Left lung (tissue), 10 donors: ENCODE data around the gene GDF10. TPM values are rescaled to one million over a fixed set of nuclear protein-coding genes. Genes with fewer than 3 reads are reported as not detected.

Experiments used
- ATAC-seq: fragments of 200-7000 bp; cut with Tn5 transposase; one replicate; pipeline ENCODE4 v1.9.1; 2020; ENCODE audit warnings: moderate library complexity
- DNase-seq, 4 donors: peaks; one replicate each; pipeline ENCODE4 v3.0.0-alpha.2; 2013 to 2020
- H3K27ac ChIP-seq, 2 donors: fragments of 200-600 bp; sonication (generic) in 1 of 2; one replicate each; pipeline versions ENCODE4 v1.5.0 to v1.8.0; 2020 to 2021
- H3K27me3 ChIP-seq, 2 donors: fragments of 200-600 bp; sonication (generic) in 1 of 2; one replicate each; pipeline versions ENCODE4 v1.5.0 to v1.8.0; 2020 to 2021
- H3K36me3 ChIP-seq, 2 donors: fragments of 200-600 bp; sonication (generic) in 1 of 2; one replicate each; pipeline versions ENCODE4 v1.5.0 to v1.8.0; 2020 to 2021
- H3K4me1 ChIP-seq, 2 donors: fragments of 200-600 bp; one replicate each; pipeline ENCODE4 v1.8.0; 2021
- H3K4me3 ChIP-seq, 2 donors: fragments of 200-600 bp; sonication (generic) in 1 of 2; one replicate each; pipeline versions ENCODE4 v1.5.0 to v1.8.0; 2020 to 2021; ENCODE audit warnings: mild to moderate bottlenecking in 1 of 2
- H3K9me3 ChIP-seq, 2 donors: fragments of 200-600 bp; sonication (generic) in 1 of 2; one replicate each; pipeline versions ENCODE4 v1.5.0 to v1.8.0; 2020 to 2021
- CTCF ChIP-seq, 2 donors: fragments of 200-600 bp; sonication (generic) in 1 of 2; IDR thresholded peaks; one replicate each; pipeline versions ENCODE4 v1.5.0 to v1.8.0; 2021; ENCODE audit warnings: antibody characterized with exemption in 2 of 2
- intact Hi-C, 2 donors: fragments of 100-400 bp; cut with DNase I; formaldehyde crosslinking; loops; one replicate each; pipeline versions ENCODE4 v1.11.2 to v1.14.2; 2022
- polyA plus RNA-seq, 6 donors: library from polyadenylated mRNA; unstranded; fragments of 120-200 nt; gene quantifications; one replicate each; pipeline ENCODE4 v1.2.1, GENCODE V29; 2013; ENCODE audit not compliant: insufficient read length in 6 of 6
- total RNA-seq, 2 donors: library from RNA; stranded (reverse); fragmentation: NEBNext Ultra II Directional; extraction: Animal tissue kit (Norgen Biotek cat#: 25700); gene quantifications; one replicate each; pipeline ENCODE4 v1.2.1, GENCODE V29; 2021
- donor health status: DM: no; HTN: yes; CAD: no.
- donor health status: DM: no; HTN: no; CAD: no.

The GDF10 gene
- total and polyA plus RNA-seq, 8 donors, result 9.4 to 169 (median 102) TPM

GRCh38 chr10:47322300-47323061, 22.5 kb downstream of the GDF10 start, which contains the start of gene GDF2:
Gene GDF2, plus strand, starts transcription at chr10:47322454. Its CDS starts 215 bp downstream, at chr10:47322669.
- no peak for ATAC-seq
- peaks cover 0 to 19% of the 10 kb centered on the region in 2 donors for H3K27me3 ChIP-seq
- H3K36me3 ChIP-seq, result no peaks in the 10 kb centered on the region
- intact Hi-C loops, result no loop called here
- DNase-seq, result peak in 1 of 4 donors; percentile 63
- no peak within 1 kb of the TSS for H3K4me3 ChIP-seq
- TF ChIP-seq CTCF (IDR thresholded peaks at IDR 0.05), result no peak
- H3K27ac ChIP-seq, result no peak within 1 kb of the TSS
- no peaks in the 10 kb centered on the region for H3K4me1 ChIP-seq
- H3K9me3 ChIP-seq, result no peaks in the 10 kb centered on the region

- Histone ChIP-seq H3K9me3 (no peaks in the 10 kb centered on the region), H3K27me3 (peaks cover 0 to 19% of the 10 kb centered on the region in 2 donors), H3K4me1 (no peaks in the 10 kb centered on the region), H3K4me3 (no peak overlapping the region), H3K27ac (no peak overlapping the region), H3K36me3 (no peaks in the 10 kb centered on the region)
- no peak for ATAC-seq
- intact Hi-C loops, result no loop called here
- DNase-seq, result no peak
- no peak for TF ChIP-seq CTCF (IDR thresholded peaks at IDR 0.05)
Measured at GRCh38 chr10:47323087-47323486, 23.1 kb downstream of the GDF10 start.

GRCh38 chr10:47323636-47324296, 23.8 kb downstream of the GDF10 start:
- no peak for TF ChIP-seq CTCF (IDR thresholded peaks at IDR 0.05)
- DNase-seq (peak in 1 of 4 donors; percentile 21), ATAC-seq (no peak)
- peaks cover 0 to 19% of the 10 kb centered on the region in 2 donors for H3K27me3 ChIP-seq
- no peak overlapping the region for H3K4me3 ChIP-seq
- H3K27ac ChIP-seq, result no peak overlapping the region
- H3K9me3 ChIP-seq, result no peaks in the 10 kb centered on the region
- no peaks in the 10 kb centered on the region for H3K36me3 ChIP-seq
- H3K4me1 ChIP-seq, result no peaks in the 10 kb centered on the region
- intact Hi-C loops, result no loop called here

GRCh38 chr10:47325303-47326291, 25.6 kb downstream of the GDF10 start:
- no peaks in the 10 kb centered on the region for H3K9me3 ChIP-seq
- no peak overlapping the region for H3K4me3 ChIP-seq
- TF ChIP-seq CTCF (IDR thresholded peaks at IDR 0.05), result no peak
- DNase-seq (peak in 1 of 4 donors; percentile 49), ATAC-seq (no peak)
- peaks cover 0 to 18% of the 10 kb centered on the region in 2 donors for H3K27me3 ChIP-seq
- H3K4me1 ChIP-seq, result no peaks in the 10 kb centered on the region
- no peaks in the 10 kb centered on the region for H3K36me3 ChIP-seq
- H3K27ac ChIP-seq, result no peak overlapping the region
- intact Hi-C loops, result no loop called here
